GM23248 (cell line): ENCODE data around the gene GNS.

Experiments used
- EZH2 ChIP-seq: fragments of 200-600 bp; sonication (generic); IDR thresholded peaks from 2 replicates; pipeline ENCODE4 v1.6.1; 2018; ENCODE audit warnings: antibody characterized with exemption, mild to moderate bottlenecking; ENCODE audit not compliant: insufficient read depth, poor library complexity, severe bottlenecking
- EZH2phosphoT487 ChIP-seq: fragments of 200-600 bp; sonication (generic); IDR thresholded peaks from 2 replicates; pipeline ENCODE4 v1.6.1; 2018; ENCODE audit warnings: antibody characterized with exemption, moderate library complexity, mild to moderate bottlenecking, low read depth; ENCODE audit not compliant: insufficient read depth

DNA sequence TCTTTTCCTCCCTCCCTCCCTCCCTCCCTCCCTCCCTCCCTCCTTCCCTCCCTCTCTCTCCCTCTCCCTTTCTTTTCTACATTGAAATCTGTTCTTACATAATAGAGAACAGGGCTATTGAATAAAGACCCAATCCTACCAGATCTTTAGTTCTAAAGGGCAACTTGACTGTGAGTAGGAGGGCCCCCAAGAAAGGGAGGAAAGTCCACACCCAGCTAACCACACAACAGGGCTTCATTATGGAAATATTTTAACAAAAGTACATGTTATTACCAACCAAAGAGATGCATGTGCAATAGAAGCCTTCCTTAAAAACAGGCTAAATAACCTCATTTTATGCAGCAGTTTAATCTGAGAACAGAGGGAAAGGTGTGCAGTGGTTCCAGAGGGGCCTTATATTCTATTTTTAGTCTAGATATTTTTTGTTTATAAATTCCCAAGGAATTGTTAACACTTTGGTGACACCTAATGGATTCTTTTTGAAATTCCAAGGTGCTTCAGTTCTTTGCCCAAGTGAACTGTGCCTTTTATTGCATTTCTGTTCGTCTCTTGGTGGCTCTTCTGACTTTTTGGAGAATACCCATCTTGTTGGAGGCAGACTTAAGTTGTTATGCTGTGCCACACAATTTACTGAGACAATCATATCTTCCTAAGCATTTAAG lies 63.0 kb downstream of the GNS start:
- TF ChIP-seq EZH2 (no peak), EZH2phosphoT487 (no peak)
